ENCODE measurements around the gene PXDC1.

Gene PXDC1

DNA sequence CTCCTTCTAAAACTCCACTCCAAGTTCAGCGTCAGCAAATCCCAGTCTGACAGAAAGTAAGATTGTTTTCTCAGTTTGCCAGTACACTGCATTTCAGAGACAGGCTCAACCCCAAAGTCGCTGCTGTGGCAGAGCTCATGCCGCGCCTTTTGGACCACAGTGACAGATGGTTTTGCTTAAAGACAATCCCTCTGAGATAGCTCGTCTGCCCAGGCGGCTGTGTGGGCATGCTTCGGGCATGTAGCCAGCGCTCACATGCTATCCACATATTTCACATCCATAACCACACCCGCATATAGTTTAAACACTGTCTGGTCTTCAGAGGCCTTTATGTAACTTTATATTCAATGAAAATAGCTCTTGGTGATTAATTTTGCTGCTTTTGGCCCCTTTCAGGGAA is 14.7 kb upstream of the PXDC1 start:
- H3K4me3 ChIP-seq (ENCODE audit: low read depth, low read length), result no peak overlapping the region
- TF ChIP-seq, protein P1, sequence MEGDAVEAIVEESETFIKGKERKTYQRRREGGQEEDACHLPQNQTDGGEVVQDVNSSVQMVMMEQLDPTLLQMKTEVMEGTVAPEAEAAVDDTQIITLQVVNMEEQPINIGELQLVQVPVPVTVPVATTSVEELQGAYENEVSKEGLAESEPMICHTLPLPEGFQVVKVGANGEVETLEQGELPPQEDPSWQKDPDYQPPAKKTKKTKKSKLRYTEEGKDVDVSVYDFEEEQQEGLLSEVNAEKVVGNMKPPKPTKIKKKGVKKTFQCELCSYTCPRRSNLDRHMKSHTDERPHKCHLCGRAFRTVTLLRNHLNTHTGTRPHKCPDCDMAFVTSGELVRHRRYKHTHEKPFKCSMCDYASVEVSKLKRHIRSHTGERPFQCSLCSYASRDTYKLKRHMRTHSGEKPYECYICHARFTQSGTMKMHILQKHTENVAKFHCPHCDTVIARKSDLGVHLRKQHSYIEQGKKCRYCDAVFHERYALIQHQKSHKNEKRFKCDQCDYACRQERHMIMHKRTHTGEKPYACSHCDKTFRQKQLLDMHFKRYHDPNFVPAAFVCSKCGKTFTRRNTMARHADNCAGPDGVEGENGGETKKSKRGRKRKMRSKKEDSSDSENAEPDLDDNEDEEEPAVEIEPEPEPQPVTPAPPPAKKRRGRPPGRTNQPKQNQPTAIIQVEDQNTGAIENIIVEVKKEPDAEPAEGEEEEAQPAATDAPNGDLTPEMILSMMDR (IDR thresholded peaks at IDR 0.05; ENCODE audit: borderline replicate concordance, insufficient read depth, low read depth, low read length), result no peak

GRCh38 chr6:3765415-3765814 is 13.9 kb upstream of the PXDC1 start:
- no peak overlapping the region for H3K4me3 ChIP-seq (ENCODE audit: low read depth, low read length)
- TF ChIP-seq, protein P1 (IDR thresholded peaks at IDR 0.05; ENCODE audit: borderline replicate concordance, insufficient read depth, low read depth, low read length), result no peak

- no peak overlapping the region for H3K4me3 ChIP-seq (ENCODE audit: low read depth, low read length)
- TF ChIP-seq, protein P1 (IDR thresholded peaks at IDR 0.05; ENCODE audit: borderline replicate concordance, insufficient read depth, low read depth, low read length), result no peak
Observed at GRCh38 chr6:3764516-3765335, 13.2 kb upstream of the PXDC1 start.

DNA sequence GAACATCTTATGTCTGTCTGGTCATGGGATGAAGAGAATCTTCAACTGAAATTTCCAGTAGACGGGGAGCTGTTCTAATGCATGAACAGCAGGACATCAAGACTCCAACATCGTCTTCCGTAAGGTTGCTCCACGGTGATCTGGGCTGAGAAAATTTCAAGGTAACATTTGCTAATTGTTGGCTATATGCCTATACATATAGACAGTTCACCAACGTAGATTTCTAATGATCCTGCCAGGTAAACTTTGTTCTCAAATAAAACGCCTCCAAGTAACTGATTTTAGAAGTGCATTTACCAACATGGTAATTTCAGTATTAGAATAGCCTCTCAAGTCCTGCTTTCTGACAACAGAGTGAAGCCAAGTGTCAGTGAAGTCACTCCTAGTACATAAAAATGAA is 11.3 kb upstream of the PXDC1 start:
- H3K4me3 ChIP-seq (ENCODE audit: low read depth, low read length), result no peak overlapping the region

GRCh38 chr6:3762359-3762758 is 10.8 kb upstream of the PXDC1 start:
- no peak overlapping the region for H3K4me3 ChIP-seq (ENCODE audit: low read depth, low read length)
- TF ChIP-seq, protein P1 (IDR thresholded peaks at IDR 0.05; ENCODE audit: borderline replicate concordance, insufficient read depth, low read depth, low read length), result no peak

More for the DNA sequence above, 11.3 kb upstream of the PXDC1 start:
- TF ChIP-seq, protein P1 (IDR thresholded peaks at IDR 0.05; ENCODE audit: borderline replicate concordance, insufficient read depth, low read depth, low read length), result no peak

DNA sequence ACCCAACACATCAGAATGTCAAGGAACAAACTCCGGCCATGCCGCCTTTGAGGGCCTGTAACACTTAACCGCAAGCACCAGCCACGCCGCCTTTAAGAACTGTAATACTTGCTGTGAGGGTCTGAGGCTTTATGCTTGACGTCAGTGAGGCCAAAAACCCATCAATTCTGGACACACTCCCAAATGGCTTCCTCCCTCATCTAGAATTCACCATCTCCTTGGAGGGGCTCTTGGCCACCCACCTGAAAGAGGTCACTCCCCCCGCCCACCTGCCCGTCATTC is 10.4 kb upstream of the PXDC1 start:
- no peak overlapping the region for H3K4me3 ChIP-seq (ENCODE audit: low read depth, low read length)
- TF ChIP-seq, protein P1 (IDR thresholded peaks at IDR 0.05; ENCODE audit: borderline replicate concordance, insufficient read depth, low read depth, low read length), result no peak

DNA sequence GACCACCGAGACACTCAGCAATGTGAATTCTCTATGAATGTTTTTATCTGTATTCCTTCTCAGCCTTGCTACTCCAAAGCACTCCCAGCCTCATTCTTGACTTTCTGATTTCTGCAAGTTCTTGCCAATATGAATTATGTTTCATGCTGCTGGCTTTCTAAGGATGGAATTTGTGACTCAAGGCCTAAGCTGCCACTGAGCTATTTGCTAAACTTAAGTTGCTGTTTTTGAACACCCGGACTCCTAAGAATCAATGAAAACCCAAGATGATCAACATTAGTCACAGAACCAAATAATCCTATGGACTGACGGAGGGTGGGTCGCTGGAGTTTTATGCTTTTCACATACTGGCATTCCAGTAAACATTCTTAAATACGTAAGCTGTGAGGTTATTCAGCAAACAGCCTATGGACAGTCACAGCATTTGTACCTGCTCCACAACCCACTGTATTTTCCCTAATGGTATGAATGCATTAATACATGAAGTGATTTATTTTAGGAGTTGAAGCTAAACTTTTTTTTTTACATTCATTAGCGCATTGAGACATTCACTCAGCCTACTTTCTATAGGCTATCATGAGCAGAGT is 8.2 kb upstream of the PXDC1 start:
- H3K4me3 ChIP-seq (ENCODE audit: low read depth, low read length), result no peak overlapping the region
- TF ChIP-seq, protein P1 (IDR thresholded peaks at IDR 0.05; ENCODE audit: borderline replicate concordance, insufficient read depth, low read depth, low read length), result no peak
